GM12801 (cell line): ENCODE data around the gene FUCA1.

Experiments
- CTCF ChIP-seq: IDR thresholded peaks from one replicate; pipeline ENCODE4 v1.5.1; 2011; ENCODE audit warnings: control low read depth; ENCODE audit not compliant: insufficient read length; ENCODE audit errors: extremely low read depth

The FUCA1 gene

GRCh38 chr1:23903754-23904153, 35.7 kb upstream of the FUCA1 start:
- TF ChIP-seq CTCF: no peak

- no peak for TF ChIP-seq CTCF
Observed at GRCh38 chr1:23902321-23903278, 34.5 kb upstream of the FUCA1 start.

DNA sequence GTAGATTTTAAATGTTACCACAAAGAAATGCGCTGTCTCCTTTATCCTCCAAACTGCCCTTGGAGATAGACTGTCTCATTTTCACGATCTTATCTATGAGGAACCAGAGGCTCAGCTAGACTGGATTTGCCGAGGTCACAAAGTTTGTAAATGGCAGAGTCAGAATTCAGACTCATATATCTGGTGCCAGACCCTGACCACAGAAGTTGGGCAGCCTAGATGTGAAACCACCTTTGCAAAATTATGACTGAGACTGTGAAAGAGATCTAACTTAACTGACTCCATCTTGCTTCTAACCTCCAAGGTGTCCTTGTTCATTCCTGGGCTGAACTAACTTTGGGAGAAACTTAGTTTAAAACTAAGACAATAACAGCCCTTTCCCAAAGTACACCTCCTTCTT, 31.0 kb upstream of the FUCA1 start:
- no peak for TF ChIP-seq CTCF

DNA sequence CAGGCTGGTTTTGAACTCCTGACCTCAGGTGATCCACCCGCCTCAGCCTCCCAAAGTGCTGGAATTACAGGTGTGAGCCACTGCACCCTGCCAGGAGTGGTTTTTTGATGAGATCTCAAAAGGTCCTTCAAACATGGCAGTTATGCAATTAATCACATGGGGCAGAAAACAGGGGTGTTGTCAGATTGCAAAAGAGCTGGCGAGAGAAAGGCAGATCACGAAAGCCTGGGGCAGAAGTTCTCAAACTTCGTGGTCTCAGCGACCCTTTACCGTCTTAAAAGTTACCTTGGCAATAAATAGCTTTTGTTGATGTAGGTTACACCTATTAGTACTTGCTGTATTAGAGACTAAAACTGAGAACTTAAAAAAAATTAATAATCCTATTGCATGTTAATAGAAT, 29.0 kb upstream of the FUCA1 start:
- no peak for TF ChIP-seq CTCF

DNA sequence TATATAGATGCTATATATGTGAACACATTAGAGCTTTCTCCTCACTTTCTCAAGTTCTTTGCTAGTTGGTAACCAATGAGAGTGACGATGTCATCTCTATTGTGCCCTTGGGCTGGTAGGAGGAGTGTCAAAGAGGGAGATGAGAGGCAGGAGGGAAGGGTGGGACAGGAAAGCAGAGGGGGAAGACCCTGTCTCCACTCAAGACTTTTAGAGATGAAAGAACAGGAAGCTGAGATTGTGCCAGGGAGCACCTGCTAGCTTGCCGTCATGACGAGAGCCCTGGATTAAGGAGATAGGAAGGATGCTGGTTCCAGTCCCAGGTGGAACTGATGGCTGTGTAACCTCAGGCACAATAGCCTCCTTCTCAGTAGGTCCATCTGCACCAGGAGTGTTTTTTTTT, 28.4 kb upstream of the FUCA1 start:
- TF ChIP-seq CTCF: no peak

DNA sequence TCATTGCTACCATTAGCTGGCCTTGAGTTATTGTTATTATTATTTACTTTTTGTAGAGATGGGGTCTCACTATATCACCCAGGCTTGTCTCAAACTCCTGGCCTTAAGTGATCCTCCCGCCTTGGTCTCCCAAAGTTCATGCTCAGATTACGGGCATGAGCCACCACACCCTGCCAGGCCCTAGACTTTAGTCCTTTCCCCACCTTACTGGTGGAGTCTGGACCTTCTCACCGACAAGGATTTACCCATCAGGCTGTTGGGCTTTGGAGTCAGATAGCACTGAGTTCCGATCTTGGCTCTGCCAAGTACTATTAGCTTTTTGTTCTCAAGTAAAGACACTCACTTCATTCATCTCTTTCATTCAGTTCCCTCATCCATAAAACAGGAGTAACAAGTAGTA, 27.9 kb upstream of the FUCA1 start:
- TF ChIP-seq CTCF: no peak

- TF ChIP-seq CTCF: no peak
Observed at GRCh38 chr1:23895082-23895481, 27.0 kb upstream of the FUCA1 start.
